Measurements from ENCODE around the gene SLC1A2. TPM values are rescaled to one million over a fixed set of nuclear protein-coding genes. Genes with fewer than 3 reads are reported as not detected.

The SLC1A2 gene
- total RNA-seq, 1 experiment from 2014 or later = 0.50 TPM

- Histone ChIP-seq H2BK15ac (ENCODE audit: low read depth, low read length) (no peak overlapping the region), H2BK120ac (ENCODE audit: low read depth, low read length, poor library complexity, severe bottlenecking) (no peak overlapping the region), H3K27ac (ENCODE audit: insufficient read length, low read depth, low read length) (no peak overlapping the region), H3K4me1 (ENCODE audit: insufficient read depth, low read length) (no peaks in the 10 kb centered on the region; the same call in 1 of the 2 replicates), H4K20me1 (ENCODE audit: control insufficient read depth, insufficient read depth, insufficient read length) (no peaks in the 10 kb centered on the region), H3K56ac (ENCODE audit: insufficient read length, low read depth, low read length) (no peak overlapping the region), H3K79me1 (ENCODE audit: insufficient read depth, low read depth, low read length, poor library complexity, severe bottlenecking) (no peaks in the 10 kb centered on the region), H3K4ac (ENCODE audit: low read depth, low read length) (no peak overlapping the region), H3K79me2 (ENCODE audit: insufficient read depth, low read length) (no peaks in the 10 kb centered on the region), H3T11ph (ENCODE audit: low read length) (no peak overlapping the region), H4K8ac (replicated peaks; ENCODE audit: insufficient read length, low read depth, low read length) (no peak overlapping the region), H2BK12ac (ENCODE audit: insufficient read length, low read depth, low read length) (no peak overlapping the region), H3K9ac (ENCODE audit: extremely low read depth, insufficient read length, low read length) (no peak overlapping the region), H3K27me3 (ENCODE audit: insufficient read depth, low read length) (peaks cover 8% of the 10 kb centered on the region; the same call in 1 of the 2 replicates), H4K91ac (ENCODE audit: insufficient read length, low read depth, low read length) (no peak overlapping the region), H2BK20ac (ENCODE audit: low read depth, low read length, poor library complexity, severe bottlenecking) (no peak overlapping the region), H3K14ac (ENCODE audit: insufficient read depth, low read length) (no peak overlapping the region), H3K23me2 (ENCODE audit: insufficient read length, low read depth, low read length, poor library complexity, severe bottlenecking) (no peaks in the 10 kb centered on the region), H3K4me2 (ENCODE audit: insufficient read depth, insufficient read length, low read length) (no peak overlapping the region), H4K5ac (ENCODE audit: insufficient read length, low read depth, low read length) (no peak overlapping the region), H2BK5ac (ENCODE audit: insufficient read length, low read length) (no peak overlapping the region), H3K9me3 (ENCODE audit: control insufficient read depth, low read depth, low read length) (no peaks in the 10 kb centered on the region), H2AFZ (ENCODE audit: low read length) (no peak overlapping the region), H2AK5ac (ENCODE audit: insufficient read length, low read length) (no peak overlapping the region), H3K23ac (ENCODE audit: insufficient read length, low read depth, low read length) (no peak overlapping the region), H3K18ac (ENCODE audit: insufficient read length, low read depth, low read length) (no peak overlapping the region)
- H3K36me3 Mint-ChIP-seq (ENCODE audit: insufficient read depth in 1 of 3, low read depth in 3 of 3) = peaks cover 0 to 18% (median 5%) of the 10 kb centered on the region in 3 experiments; a peak in 5 of 7 replicates
- no peak overlapping the region for H3K4me3 Mint-ChIP-seq
- no peak for TF ChIP-seq CTCF (conservative IDR thresholded peaks at IDR 0.05)
- H3K27me3 Mint-ChIP-seq (ENCODE audit: low read depth) = peaks cover 69% of the 10 kb centered on the region
- peaks cover 22 to 23% of the 10 kb centered on the region in 2 experiments for H3K9me3 Mint-ChIP-seq
- peaks cover 14 to 24% of the 10 kb centered on the region in 2 experiments for H3K4me1 Mint-ChIP-seq
- no CpG with 5 or more reads among the region's 2 CpGs for WGBS (ENCODE audit: extremely low coverage, insufficient read length, low lambda C conversion rate)
- DNase-seq = no peak
- no peak overlapping the region for H3K27ac Mint-ChIP-seq
Measured at GRCh38 chr11:35332524-35332923, 86.8 kb downstream of the SLC1A2 start.

Data from H9 (cell line).